ENCODE data around the gene ZNF438. TPM values are rescaled to one million over a fixed set of nuclear protein-coding genes. Genes with fewer than 3 reads are reported as not detected.

The ZNF438 gene
- total and polyA plus RNA-seq, 2 of the 13 experiments (the other 11 are each of a cell fraction or from before 2014, with no cell fraction given), result 0.75 to 0.83 TPM

DNA sequence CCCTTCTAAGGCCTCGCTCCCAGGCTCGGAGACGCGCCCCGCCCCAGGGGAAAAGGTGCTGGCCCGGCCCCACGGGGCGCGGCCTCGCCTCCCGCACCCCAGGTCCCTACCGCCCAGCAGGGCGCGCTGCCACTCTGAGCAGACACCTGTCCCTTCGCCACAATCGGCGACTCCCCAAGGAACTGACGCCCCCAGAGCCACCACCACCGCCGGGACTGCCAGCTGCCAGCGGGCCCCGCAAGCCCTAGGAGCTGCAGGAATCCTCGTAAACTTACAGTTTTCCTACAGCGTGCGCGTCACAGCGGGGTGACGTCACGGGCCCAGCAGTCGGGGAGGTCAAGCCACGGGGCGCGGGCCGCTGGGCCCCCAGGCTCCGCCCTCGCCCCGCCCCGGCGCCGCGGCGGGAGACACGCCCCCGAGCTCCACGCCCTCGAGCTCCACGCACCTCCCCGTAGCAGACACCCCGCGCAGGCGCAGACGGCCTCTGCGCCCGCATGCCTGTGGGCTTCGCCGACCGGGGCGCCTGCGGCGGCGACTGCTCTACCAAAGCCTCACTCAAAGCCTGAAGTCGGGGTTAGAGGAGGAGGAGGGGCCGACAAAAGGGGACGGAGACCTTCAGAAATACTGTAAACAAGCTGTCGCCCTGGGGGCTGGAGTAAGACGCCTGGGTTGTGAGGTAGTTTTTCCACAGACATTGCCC is at the start of gene ZNF438 (continued):
- no peak; the same call in 1 of the 2 replicates for TF ChIP-seq KMT2B (CRISPR knock-in tag; IDR thresholded peaks at IDR 0.05)
- TF ChIP-seq, protein P1, sequence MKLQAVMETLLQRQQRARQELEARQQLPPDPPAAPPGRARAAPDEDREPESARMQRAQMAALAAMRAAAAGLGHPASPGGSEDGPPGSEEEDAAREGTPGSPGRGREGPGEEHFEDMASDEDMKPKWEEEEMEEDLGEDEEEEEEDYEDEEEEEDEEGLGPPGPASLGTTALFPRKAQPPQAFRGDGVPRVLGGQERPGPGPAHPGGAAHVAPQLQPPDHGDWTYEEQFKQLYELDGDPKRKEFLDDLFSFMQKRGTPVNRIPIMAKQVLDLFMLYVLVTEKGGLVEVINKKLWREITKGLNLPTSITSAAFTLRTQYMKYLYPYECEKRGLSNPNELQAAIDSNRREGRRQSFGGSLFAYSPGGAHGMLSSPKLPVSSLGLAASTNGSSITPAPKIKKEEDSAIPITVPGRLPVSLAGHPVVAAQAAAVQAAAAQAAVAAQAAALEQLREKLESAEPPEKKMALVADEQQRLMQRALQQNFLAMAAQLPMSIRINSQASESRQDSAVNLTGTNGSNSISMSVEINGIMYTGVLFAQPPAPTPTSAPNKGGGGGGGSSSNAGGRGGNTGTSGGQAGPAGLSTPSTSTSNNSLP (IDR thresholded peaks at IDR 0.05; ENCODE audit: low read depth, low read length), result no peak
- TF ChIP-seq MTA3 (CRISPR knock-in tag; IDR thresholded peaks at IDR 0.05), result no peak
- TF ChIP-seq HES4 (CRISPR knock-in tag; IDR thresholded peaks at IDR 0.05; ENCODE audit: borderline replicate concordance), result 0 out of 2 replicates have a peak, but pooled peaks have one; percentile 49
- TF ChIP-seq ZNF782 (CRISPR knock-in tag; IDR thresholded peaks at IDR 0.05; ENCODE audit: borderline replicate concordance), result peak; percentile 87; the same call in 1 of the 2 replicates
- TF ChIP-seq PAWR (CRISPR knock-in tag; IDR thresholded peaks at IDR 0.05; ENCODE audit: borderline replicate concordance), result no peak
- TF ChIP-seq PLRG1 (conservative IDR thresholded peaks at IDR 0.05), result no peak
- TF ChIP-seq, protein P2, sequence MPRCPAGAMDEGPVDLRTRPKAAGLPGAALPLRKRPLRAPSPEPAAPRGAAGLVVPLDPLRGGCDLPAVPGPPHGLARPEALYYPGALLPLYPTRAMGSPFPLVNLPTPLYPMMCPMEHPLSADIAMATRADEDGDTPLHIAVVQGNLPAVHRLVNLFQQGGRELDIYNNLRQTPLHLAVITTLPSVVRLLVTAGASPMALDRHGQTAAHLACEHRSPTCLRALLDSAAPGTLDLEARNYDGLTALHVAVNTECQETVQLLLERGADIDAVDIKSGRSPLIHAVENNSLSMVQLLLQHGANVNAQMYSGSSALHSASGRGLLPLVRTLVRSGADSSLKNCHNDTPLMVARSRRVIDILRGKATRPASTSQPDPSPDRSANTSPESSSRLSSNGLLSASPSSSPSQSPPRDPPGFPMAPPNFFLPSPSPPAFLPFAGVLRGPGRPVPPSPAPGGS (CRISPR knock-in tag; IDR thresholded peaks at IDR 0.05), result no peak; the same call in 1 of the 2 replicates
- no peak for TF ChIP-seq CHCHD3 (CRISPR knock-in tag; IDR thresholded peaks at IDR 0.05)
- TF ChIP-seq FOXO1 (CRISPR knock-in tag; IDR thresholded peaks at IDR 0.05), result no peak
- TF ChIP-seq HDAC6 (IDR thresholded peaks at IDR 0.05; ENCODE audit: low read depth, low read length), result no peak
- TF ChIP-seq ZNF451 (CRISPR knock-in tag; IDR thresholded peaks at IDR 0.05), result no peak
- TF ChIP-seq, protein P3, sequence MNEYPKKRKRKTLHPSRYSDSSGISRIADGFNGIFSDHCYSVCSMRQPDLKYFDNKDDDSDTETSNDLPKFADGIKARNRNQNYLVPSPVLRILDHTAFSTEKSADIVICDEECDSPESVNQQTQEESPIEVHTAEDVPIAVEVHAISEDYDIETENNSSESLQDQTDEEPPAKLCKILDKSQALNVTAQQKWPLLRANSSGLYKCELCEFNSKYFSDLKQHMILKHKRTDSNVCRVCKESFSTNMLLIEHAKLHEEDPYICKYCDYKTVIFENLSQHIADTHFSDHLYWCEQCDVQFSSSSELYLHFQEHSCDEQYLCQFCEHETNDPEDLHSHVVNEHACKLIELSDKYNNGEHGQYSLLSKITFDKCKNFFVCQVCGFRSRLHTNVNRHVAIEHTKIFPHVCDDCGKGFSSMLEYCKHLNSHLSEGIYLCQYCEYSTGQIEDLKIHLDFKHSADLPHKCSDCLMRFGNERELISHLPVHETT (CRISPR knock-in tag; conservative IDR thresholded peaks at IDR 0.05), result peak; percentile 44; the same call in 1 of the 2 replicates
- TF ChIP-seq, protein P4, sequence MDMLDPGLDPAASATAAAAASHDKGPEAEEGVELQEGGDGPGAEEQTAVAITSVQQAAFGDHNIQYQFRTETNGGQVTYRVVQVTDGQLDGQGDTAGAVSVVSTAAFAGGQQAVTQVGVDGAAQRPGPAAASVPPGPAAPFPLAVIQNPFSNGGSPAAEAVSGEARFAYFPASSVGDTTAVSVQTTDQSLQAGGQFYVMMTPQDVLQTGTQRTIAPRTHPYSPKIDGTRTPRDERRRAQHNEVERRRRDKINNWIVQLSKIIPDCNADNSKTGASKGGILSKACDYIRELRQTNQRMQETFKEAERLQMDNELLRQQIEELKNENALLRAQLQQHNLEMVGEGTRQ (IDR thresholded peaks at IDR 0.05; ENCODE audit: low read depth, low read length), result no peak
- TF ChIP-seq, protein P4 (CRISPR knock-in tag; IDR thresholded peaks at IDR 0.05; ENCODE audit: borderline replicate concordance), result no peak
- no peak for TF ChIP-seq MBD4 (IDR thresholded peaks at IDR 0.05; ENCODE audit: borderline replicate concordance, low read length)
- TF ChIP-seq, protein P5, sequence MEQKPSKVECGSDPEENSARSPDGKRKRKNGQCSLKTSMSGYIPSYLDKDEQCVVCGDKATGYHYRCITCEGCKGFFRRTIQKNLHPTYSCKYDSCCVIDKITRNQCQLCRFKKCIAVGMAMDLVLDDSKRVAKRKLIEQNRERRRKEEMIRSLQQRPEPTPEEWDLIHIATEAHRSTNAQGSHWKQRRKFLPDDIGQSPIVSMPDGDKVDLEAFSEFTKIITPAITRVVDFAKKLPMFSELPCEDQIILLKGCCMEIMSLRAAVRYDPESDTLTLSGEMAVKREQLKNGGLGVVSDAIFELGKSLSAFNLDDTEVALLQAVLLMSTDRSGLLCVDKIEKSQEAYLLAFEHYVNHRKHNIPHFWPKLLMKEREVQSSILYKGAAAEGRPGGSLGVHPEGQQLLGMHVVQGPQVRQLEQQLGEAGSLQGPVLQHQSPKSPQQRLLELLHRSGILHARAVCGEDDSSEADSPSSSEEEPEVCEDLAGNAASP (CRISPR knock-in tag; IDR thresholded peaks at IDR 0.05; ENCODE audit: borderline replicate concordance), result no peak
- no peak for TF ChIP-seq HDAC2 (CRISPR knock-in tag; IDR thresholded peaks at IDR 0.05)
- no peak for TF ChIP-seq ONECUT2 (CRISPR knock-in tag; IDR thresholded peaks at IDR 0.05)
- no peak for TF ChIP-seq ZNF24 (IDR thresholded peaks at IDR 0.05)
- no peak for TF ChIP-seq PITX1 (CRISPR knock-in tag; IDR thresholded peaks at IDR 0.05)
- TF ChIP-seq ZBTB42 (CRISPR knock-in tag; IDR thresholded peaks at IDR 0.05), result peak; percentile 52; the same call in 1 of the 2 replicates

Data from HepG2 (cell line).